ENCODE measurements around the gene TRA2A. TPM values are rescaled to one million over a fixed set of nuclear protein-coding genes. Genes with fewer than 3 reads are reported as not detected.

The TRA2A gene
- total and polyA plus RNA-seq, 9 of the 15 experiments (the other 6 are each of a cell fraction or from before 2014, with no cell fraction given): 22.7 to 210 (median 73.9) TPM

DNA sequence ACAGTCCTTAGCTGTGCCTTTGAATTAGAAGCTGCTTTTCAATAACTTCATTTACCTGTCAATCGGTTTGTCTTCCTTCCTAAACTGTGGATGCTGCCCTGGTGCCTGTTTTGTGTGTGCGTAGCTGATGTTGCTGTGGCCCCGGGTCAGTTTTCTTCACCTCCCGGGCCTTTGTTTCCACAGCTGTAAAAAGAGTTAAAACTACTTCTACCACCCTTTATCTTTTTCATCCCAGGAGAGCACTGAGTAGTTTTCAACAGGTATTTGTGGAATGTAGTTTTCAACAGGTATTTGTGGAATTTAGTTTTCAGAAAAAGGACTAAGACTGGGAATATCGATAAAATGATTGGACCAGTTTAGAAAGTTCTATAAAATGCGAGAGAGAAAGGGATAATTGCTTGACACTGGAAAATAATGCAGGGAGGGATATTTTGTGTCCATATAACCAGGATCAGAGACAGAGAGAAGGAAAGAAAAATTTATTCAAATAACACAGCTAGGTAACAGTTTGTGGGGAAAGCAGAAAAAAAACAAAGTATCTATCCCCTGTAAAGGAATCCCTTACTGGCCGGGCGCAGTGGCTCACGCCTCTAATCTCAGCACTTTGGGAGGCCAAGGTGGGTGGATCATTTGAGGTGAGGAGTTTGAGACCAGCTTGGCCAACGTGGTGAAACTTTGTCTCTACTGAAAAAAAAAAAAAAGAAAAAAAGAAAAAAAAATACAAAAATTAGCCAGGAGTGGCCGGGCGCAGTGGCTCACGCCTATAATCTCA is 45.6 kb downstream of the TRA2A start (continued):
- TF ChIP-seq, protein P1, sequence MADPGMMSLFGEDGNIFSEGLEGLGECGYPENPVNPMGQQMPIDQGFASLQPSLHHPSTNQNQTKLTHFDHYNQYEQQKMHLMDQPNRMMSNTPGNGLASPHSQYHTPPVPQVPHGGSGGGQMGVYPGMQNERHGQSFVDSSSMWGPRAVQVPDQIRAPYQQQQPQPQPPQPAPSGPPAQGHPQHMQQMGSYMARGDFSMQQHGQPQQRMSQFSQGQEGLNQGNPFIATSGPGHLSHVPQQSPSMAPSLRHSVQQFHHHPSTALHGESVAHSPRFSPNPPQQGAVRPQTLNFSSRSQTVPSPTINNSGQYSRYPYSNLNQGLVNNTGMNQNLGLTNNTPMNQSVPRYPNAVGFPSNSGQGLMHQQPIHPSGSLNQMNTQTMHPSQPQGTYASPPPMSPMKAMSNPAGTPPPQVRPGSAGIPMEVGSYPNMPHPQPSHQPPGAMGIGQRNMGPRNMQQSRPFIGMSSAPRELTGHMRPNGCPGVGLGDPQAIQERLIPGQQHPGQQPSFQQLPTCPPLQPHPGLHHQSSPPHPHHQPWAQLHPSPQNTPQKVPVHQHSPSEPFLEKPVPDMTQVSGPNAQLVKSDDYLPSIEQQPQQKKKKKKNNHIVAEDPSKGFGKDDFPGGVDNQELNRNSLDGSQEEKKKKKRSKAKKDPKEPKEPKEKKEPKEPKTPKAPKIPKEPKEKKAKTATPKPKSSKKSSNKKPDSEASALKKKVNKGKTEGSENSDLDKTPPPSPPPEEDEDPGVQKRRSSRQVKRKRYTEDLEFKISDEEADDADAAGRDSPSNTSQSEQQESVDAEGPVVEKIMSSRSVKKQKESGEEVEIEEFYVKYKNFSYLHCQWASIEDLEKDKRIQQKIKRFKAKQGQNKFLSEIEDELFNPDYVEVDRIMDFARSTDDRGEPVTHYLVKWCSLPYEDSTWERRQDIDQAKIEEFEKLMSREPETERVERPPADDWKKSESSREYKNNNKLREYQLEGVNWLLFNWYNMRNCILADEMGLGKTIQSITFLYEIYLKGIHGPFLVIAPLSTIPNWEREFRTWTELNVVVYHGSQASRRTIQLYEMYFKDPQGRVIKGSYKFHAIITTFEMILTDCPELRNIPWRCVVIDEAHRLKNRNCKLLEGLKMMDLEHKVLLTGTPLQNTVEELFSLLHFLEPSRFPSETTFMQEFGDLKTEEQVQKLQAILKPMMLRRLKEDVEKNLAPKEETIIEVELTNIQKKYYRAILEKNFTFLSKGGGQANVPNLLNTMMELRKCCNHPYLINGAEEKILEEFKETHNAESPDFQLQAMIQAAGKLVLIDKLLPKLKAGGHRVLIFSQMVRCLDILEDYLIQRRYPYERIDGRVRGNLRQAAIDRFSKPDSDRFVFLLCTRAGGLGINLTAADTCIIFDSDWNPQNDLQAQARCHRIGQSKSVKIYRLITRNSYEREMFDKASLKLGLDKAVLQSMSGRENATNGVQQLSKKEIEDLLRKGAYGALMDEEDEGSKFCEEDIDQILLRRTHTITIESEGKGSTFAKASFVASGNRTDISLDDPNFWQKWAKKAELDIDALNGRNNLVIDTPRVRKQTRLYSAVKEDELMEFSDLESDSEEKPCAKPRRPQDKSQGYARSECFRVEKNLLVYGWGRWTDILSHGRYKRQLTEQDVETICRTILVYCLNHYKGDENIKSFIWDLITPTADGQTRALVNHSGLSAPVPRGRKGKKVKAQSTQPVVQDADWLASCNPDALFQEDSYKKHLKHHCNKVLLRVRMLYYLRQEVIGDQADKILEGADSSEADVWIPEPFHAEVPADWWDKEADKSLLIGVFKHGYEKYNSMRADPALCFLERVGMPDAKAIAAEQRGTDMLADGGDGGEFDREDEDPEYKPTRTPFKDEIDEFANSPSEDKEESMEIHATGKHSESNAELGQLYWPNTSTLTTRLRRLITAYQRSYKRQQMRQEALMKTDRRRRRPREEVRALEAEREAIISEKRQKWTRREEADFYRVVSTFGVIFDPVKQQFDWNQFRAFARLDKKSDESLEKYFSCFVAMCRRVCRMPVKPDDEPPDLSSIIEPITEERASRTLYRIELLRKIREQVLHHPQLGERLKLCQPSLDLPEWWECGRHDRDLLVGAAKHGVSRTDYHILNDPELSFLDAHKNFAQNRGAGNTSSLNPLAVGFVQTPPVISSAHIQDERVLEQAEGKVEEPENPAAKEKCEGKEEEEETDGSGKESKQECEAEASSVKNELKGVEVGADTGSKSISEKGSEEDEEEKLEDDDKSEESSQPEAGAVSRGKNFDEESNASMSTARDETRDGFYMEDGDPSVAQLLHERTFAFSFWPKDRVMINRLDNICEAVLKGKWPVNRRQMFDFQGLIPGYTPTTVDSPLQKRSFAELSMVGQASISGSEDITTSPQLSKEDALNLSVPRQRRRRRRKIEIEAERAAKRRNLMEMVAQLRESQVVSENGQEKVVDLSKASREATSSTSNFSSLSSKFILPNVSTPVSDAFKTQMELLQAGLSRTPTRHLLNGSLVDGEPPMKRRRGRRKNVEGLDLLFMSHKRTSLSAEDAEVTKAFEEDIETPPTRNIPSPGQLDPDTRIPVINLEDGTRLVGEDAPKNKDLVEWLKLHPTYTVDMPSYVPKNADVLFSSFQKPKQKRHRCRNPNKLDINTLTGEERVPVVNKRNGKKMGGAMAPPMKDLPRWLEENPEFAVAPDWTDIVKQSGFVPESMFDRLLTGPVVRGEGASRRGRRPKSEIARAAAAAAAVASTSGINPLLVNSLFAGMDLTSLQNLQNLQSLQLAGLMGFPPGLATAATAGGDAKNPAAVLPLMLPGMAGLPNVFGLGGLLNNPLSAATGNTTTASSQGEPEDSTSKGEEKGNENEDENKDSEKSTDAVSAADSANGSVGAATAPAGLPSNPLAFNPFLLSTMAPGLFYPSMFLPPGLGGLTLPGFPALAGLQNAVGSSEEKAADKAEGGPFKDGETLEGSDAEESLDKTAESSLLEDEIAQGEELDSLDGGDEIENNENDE (IDR thresholded peaks at IDR 0.05; ENCODE audit: low read depth, low read length): no peak
- TF ChIP-seq MYC (IDR thresholded peaks at IDR 0.05; ENCODE audit: low read depth, low read length) (no peak), MYC (CRISPR knock-in tag; IDR thresholded peaks at IDR 0.05; ENCODE audit: borderline replicate concordance, low read depth) (no peak), ZNF316 (IDR thresholded peaks at IDR 0.05) (no peak), RFX7 (CRISPR knock-in tag; IDR thresholded peaks at IDR 0.05) (no peak), BRD4 (IDR thresholded peaks at IDR 0.05) (no peak), ZNF586 (CRISPR knock-in tag; conservative IDR thresholded peaks at IDR 0.05) (no peak), TRIM28 (IDR thresholded peaks at IDR 0.05) (no peak), HNRNPL (IDR thresholded peaks at IDR 0.05; ENCODE audit: low read depth, low read length) (no peak), MYBL2 (IDR thresholded peaks at IDR 0.05; ENCODE audit: low read depth) (no peak), MYBL2 (CRISPR knock-in tag; IDR thresholded peaks at IDR 0.05; ENCODE audit: borderline replicate concordance) (no peak), GATA2 (CRISPR knock-in tag; IDR thresholded peaks at IDR 0.05) (no peak), ZNF717 (CRISPR knock-in tag; IDR thresholded peaks at IDR 0.05) (no peak)
- TF ChIP-seq, protein P2, sequence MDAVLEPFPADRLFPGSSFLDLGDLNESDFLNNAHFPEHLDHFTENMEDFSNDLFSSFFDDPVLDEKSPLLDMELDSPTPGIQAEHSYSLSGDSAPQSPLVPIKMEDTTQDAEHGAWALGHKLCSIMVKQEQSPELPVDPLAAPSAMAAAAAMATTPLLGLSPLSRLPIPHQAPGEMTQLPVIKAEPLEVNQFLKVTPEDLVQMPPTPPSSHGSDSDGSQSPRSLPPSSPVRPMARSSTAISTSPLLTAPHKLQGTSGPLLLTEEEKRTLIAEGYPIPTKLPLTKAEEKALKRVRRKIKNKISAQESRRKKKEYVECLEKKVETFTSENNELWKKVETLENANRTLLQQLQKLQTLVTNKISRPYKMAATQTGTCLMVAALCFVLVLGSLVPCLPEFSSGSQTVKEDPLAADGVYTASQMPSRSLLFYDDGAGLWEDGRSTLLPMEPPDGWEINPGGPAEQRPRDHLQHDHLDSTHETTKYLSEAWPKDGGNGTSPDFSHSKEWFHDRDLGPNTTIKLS (IDR thresholded peaks at IDR 0.05; ENCODE audit: borderline replicate concordance, low read depth): no peak
- TF ChIP-seq, protein P3, sequence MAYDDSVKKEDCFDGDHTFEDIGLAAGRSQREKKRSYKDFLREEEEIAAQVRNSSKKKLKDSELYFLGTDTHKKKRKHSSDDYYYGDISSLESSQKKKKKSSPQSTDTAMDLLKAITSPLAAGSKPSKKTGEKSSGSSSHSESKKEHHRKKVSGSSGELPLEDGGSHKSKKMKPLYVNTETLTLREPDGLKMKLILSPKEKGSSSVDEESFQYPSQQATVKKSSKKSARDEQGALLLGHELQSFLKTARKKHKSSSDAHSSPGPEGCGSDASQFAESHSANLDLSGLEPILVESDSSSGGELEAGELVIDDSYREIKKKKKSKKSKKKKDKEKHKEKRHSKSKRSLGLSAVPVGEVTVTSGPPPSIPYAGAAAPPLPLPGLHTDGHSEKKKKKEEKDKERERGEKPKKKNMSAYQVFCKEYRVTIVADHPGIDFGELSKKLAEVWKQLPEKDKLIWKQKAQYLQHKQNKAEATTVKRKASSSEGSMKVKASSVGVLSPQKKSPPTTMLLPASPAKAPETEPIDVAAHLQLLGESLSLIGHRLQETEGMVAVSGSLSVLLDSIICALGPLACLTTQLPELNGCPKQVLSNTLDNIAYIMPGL (CRISPR knock-in tag; IDR thresholded peaks at IDR 0.05): no peak

Data from K562 (cell line).